T-helper 1 cell treated with Interleukin-12 subunit alpha and Interleukin-12 subunit beta and Interleukin-4 antibody, amounts not matched to agents 30 μg/mL and 1 μg/mL, for 36 hours (primary cell): ENCODE data around the gene RALGPS1.

Experiments used
- H3K27ac Mint-ChIP-seq: one replicate; pipeline ENCODE4 v1.8.0; 2021; ENCODE audit warnings: mild to moderate bottlenecking, mixed read lengths
- H3K27me3 Mint-ChIP-seq: one replicate; pipeline ENCODE4 v1.8.0; 2021; ENCODE audit warnings: low read depth, mixed read lengths
- H3K36me3 Mint-ChIP-seq: one replicate; pipeline ENCODE4 v1.8.0; 2021; ENCODE audit warnings: low read depth, mixed read lengths
- H3K4me1 Mint-ChIP-seq: one replicate; pipeline ENCODE4 v1.8.0; 2021; ENCODE audit warnings: low read depth, mixed read lengths
- H3K4me3 Mint-ChIP-seq: one replicate; pipeline ENCODE4 v1.8.0; 2021; ENCODE audit warnings: mild to moderate bottlenecking, moderate library complexity, mixed read lengths
- H3K9me3 Mint-ChIP-seq: one replicate; pipeline ENCODE4 v1.8.0; 2021; ENCODE audit warnings: mixed read lengths

RALGPS1 gene

GRCh38 chr9:127109212-127109711 is 194.7 kb downstream of the RALGPS1 start:
- no peaks in the 10 kb centered on the region for H3K36me3 Mint-ChIP-seq
- H3K4me3 Mint-ChIP-seq, result no peak overlapping the region
- no peaks in the 10 kb centered on the region for H3K9me3 Mint-ChIP-seq
- H3K27ac Mint-ChIP-seq, result no peak overlapping the region
- no peaks in the 10 kb centered on the region for H3K4me1 Mint-ChIP-seq
- H3K27me3 Mint-ChIP-seq, result peaks cover 39% of the 10 kb centered on the region

GRCh38 chr9:127112056-127112455 is 197.5 kb downstream of the RALGPS1 start:
- no peak overlapping the region for H3K4me3 Mint-ChIP-seq
- no peak overlapping the region for H3K27ac Mint-ChIP-seq
- H3K27me3 Mint-ChIP-seq, result peaks cover 18% of the 10 kb centered on the region
- no peaks in the 10 kb centered on the region for H3K9me3 Mint-ChIP-seq
- H3K4me1 Mint-ChIP-seq, result peaks cover 13% of the 10 kb centered on the region
- peaks cover 2% of the 10 kb centered on the region for H3K36me3 Mint-ChIP-seq

DNA sequence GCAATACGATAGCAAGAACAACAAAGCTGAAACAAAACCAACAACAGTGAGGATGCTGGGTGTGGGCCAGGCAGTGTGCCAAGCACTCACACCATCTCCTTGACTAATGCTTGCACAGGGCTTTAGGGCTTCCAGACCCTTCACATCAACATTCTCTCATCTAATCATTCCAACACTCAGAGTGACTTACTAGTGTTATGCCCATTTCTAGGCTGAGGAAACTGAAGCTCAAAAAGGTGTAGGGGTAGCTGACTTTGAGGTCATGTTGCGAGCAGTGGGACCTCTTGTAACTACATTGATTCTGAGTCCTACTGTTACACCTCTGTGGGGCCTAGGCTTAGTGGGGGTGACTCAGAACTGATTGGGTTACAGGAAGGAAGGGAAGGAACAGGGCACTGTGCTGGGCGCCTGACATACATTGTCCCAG is 198.2 kb downstream of the RALGPS1 start:
- H3K4me1 Mint-ChIP-seq, result peaks cover 15% of the 10 kb centered on the region

GRCh38 chr9:127113191-127113972 is 198.8 kb downstream of the RALGPS1 start:
- peaks cover 2% of the 10 kb centered on the region for H3K36me3 Mint-ChIP-seq
- H3K4me1 Mint-ChIP-seq, result peaks cover 15% of the 10 kb centered on the region
- no peak overlapping the region for H3K4me3 Mint-ChIP-seq
- H3K27ac Mint-ChIP-seq, result no peak overlapping the region
- no peaks in the 10 kb centered on the region for H3K9me3 Mint-ChIP-seq
- H3K27me3 Mint-ChIP-seq, result peaks cover 15% of the 10 kb centered on the region

More for the DNA sequence above, 198.2 kb downstream of the RALGPS1 start:
- Mint-ChIP-seq H3K36me3 (peaks cover 2% of the 10 kb centered on the region), H3K27me3 (peaks cover 15% of the 10 kb centered on the region), H3K9me3 (no peaks in the 10 kb centered on the region), H3K27ac (no peak overlapping the region), H3K4me3 (no peak overlapping the region)

GRCh38 chr9:127114606-127115005 is 200.0 kb downstream of the RALGPS1 start:
- Mint-ChIP-seq H3K27ac (no peak overlapping the region), H3K36me3 (peaks cover 2% of the 10 kb centered on the region)

DNA sequence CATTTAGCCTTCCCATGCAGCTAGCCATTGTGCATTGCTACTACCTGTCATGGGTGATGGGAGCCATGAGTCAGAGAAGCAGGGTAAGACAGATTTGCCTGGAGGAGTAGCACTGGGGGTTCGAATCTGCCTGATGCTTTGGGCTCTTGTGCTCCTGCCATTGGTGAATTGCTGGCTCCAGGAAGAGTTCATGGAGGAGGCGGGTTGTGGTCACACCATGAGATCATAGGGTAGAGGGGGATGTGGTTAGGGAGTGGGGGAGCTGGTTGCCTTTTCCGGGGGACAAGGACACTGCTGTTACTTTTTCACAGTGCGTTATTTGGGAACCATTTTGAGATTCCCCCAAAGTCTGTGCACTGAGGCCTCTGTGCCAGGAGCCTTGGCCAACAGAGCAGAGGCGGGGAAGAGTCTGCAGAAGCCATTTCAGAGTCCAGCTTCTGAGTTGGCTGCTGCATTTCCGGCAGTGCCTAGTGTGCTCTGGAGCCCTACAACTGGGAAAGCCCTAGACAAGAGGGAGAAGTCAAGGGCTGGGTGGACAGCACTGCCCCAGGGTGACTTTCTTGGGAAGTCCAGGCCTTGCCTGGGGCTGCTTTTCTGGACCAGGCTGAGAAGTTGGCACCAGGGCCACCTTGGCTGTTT is 201.6 kb downstream of the RALGPS1 start:
- peaks cover 2% of the 10 kb centered on the region for H3K36me3 Mint-ChIP-seq
- peaks cover 17% of the 10 kb centered on the region for H3K4me1 Mint-ChIP-seq
- peaks cover 12% of the 10 kb centered on the region for H3K27me3 Mint-ChIP-seq
- no peaks in the 10 kb centered on the region for H3K9me3 Mint-ChIP-seq
- no peak overlapping the region for H3K27ac Mint-ChIP-seq
- H3K4me3 Mint-ChIP-seq, result peak overlapping the region; percentile 14

More at GRCh38 chr9:127114606-127115005, 200.0 kb downstream of the RALGPS1 start:
- Mint-ChIP-seq H3K4me1 (peaks cover 15% of the 10 kb centered on the region), H3K4me3 (no peak overlapping the region), H3K9me3 (no peaks in the 10 kb centered on the region), H3K27me3 (peaks cover 15% of the 10 kb centered on the region)

DNA sequence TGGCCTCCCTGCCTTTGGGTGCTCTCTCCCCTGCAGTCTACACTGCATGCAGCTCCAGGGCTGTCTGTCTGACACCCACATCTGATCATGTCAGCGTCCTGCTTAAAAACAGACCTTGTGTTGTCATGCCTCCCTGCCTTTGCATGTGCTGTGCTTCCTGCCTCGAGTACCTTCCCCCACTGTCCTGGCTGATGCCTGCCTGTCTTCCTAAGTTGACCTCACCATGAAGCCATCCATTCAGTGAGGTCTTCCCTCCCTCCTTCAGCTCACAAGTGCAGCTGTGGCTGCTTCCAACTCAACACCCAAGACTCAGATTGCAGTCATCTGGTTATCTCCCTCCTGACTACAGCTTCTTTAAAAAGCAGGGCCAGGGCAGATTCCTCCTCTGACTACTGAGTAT is 202.4 kb downstream of the RALGPS1 start:
- Mint-ChIP-seq H3K27ac (peak overlapping the region; percentile 16), H3K4me1 (peaks cover 17% of the 10 kb centered on the region), H3K27me3 (peaks cover 19% of the 10 kb centered on the region), H3K4me3 (no peak overlapping the region), H3K9me3 (no peaks in the 10 kb centered on the region), H3K36me3 (peaks cover 2% of the 10 kb centered on the region)

DNA sequence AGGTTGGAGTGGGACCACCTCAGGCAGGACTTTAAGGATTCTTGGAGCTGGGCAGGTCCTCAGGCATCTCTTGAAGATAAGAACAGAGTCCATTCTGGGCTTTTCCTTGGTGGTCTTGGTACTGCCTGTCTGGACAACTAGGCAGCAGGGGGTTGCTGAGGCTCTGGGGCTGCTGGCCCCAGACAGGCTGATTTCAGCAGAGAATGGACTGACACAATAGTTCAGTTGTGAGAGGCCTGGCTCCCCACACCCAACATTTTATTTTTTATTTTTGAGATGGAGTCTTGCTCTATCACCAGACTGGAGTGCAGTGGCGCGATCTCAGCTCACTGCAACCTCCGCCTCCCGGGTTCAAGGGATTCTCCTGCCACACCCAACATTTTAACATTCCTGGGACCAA is 203.2 kb downstream of the RALGPS1 start:
- H3K4me1 Mint-ChIP-seq, result peaks cover 17% of the 10 kb centered on the region
- H3K9me3 Mint-ChIP-seq, result no peaks in the 10 kb centered on the region
- H3K27ac Mint-ChIP-seq, result no peak overlapping the region
- H3K27me3 Mint-ChIP-seq, result peaks cover 27% of the 10 kb centered on the region
- peaks cover 2% of the 10 kb centered on the region for H3K36me3 Mint-ChIP-seq
- no peak overlapping the region for H3K4me3 Mint-ChIP-seq

DNA sequence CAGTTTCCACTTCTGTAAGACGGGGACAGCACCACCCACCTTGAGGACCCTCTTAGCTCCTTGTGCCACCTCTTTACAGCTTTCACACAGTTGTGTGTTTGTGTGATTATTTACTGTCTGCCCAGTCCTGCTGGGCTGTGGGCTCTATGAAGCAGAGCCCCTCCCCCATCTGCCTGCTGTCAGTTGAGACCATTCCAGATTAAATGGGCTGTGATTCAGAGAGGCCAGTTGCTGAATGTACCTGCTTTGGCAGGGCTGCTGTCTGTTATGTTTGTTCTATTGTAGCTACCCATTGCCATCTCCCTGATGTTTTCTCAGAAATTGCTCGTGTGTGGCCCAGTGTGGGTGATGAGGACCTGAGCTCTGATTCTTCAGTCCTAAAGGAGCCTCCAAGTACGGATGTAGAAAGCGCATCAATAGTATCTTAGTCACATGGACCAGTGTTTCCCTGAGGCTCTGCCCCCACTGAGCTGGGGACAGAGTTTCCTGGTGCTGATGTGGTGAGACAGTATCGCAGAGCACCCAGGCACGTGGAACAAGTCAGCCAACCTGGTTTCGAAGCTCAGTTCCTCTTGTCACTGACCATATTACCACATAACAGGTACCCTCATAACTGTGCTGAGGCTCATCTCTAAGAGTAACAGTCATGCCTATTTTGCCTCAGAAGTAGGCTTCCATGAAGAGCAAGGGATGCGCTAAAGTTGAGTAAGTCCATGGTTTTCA is 204.2 kb downstream of the RALGPS1 start:
- no peak overlapping the region for H3K4me3 Mint-ChIP-seq
- no peaks in the 10 kb centered on the region for H3K9me3 Mint-ChIP-seq
- peaks cover 2% of the 10 kb centered on the region for H3K36me3 Mint-ChIP-seq
- peaks cover 37% of the 10 kb centered on the region for H3K27me3 Mint-ChIP-seq
- H3K27ac Mint-ChIP-seq, result no peak overlapping the region
- peaks cover 17% of the 10 kb centered on the region for H3K4me1 Mint-ChIP-seq

GRCh38 chr9:127119320-127119709 is 204.7 kb downstream of the RALGPS1 start:
- H3K27ac Mint-ChIP-seq, result no peak overlapping the region
- H3K4me1 Mint-ChIP-seq, result peaks cover 17% of the 10 kb centered on the region
- no peak overlapping the region for H3K4me3 Mint-ChIP-seq
- no peaks in the 10 kb centered on the region for H3K9me3 Mint-ChIP-seq
- peaks cover 43% of the 10 kb centered on the region for H3K27me3 Mint-ChIP-seq
- H3K36me3 Mint-ChIP-seq, result peaks cover 2% of the 10 kb centered on the region

- Mint-ChIP-seq H3K27ac (no peak overlapping the region), H3K36me3 (no peaks in the 10 kb centered on the region), H3K9me3 (no peaks in the 10 kb centered on the region), H3K4me3 (no peak overlapping the region), H3K27me3 (peaks cover 66% of the 10 kb centered on the region), H3K4me1 (peaks cover 7% of the 10 kb centered on the region)
Measured at GRCh38 chr9:127121628-127122175, 207.1 kb downstream of the RALGPS1 start.

DNA sequence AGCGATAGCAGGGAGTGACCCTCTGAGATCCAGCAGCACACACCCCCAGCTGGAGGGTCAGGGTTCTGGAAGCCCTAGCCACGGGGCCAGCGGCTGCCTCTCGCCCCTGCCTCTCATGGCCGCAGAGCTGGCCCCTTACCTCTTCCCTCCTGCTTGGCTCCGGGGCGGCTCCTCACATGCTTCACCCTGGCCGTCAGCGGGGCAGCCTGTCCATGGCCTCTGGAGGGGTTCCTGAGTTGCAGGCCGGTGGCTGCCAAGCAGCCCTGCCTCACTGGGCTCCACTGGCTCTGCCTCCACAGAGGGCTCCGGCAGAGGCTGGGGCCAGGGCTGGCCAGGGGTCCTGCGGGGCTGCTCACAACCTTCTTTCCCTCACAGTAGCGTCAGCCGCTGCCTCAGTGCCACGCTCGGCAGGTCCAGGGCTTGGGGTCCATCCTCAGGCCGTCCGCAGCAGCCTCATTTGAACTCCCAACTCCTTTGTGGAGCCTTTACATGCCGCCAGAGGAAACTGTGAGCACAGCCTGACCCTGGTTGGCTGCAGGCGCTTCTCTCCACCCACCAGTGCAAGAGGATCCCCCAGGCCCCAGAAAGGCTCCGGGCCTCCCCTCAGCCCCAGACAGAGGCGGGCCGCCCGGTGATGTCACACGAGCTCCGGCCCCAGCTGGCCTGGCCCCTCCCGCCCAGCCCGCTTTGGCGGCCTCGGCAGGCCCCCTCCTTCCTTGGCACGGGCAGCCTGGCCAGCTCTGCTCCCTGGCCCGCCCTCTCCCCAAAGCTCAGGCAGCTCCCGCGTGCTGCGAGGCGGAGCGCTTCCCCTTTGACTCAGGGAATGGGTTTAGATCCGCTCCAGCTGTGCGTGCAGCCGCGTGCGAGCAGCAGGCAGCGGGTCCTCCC is 207.8 kb downstream of the RALGPS1 start, which contains the start of gene ANGPTL2:
ANGPTL2 (minus strand) TSS at position 460 of the 888 bp plus-strand sequence. CDS start 13,904 bp downstream, outside the sequence.
- no peaks in the 10 kb centered on the region for H3K9me3 Mint-ChIP-seq
- H3K27ac Mint-ChIP-seq, result no peak within 1 kb of the TSS
- peaks cover 74% of the 10 kb centered on the region for H3K27me3 Mint-ChIP-seq
- peaks cover 3% of the 10 kb centered on the region for H3K4me1 Mint-ChIP-seq
- no peak within 1 kb of the TSS for H3K4me3 Mint-ChIP-seq
- peaks cover 1% of the 10 kb centered on the region for H3K36me3 Mint-ChIP-seq

DNA sequence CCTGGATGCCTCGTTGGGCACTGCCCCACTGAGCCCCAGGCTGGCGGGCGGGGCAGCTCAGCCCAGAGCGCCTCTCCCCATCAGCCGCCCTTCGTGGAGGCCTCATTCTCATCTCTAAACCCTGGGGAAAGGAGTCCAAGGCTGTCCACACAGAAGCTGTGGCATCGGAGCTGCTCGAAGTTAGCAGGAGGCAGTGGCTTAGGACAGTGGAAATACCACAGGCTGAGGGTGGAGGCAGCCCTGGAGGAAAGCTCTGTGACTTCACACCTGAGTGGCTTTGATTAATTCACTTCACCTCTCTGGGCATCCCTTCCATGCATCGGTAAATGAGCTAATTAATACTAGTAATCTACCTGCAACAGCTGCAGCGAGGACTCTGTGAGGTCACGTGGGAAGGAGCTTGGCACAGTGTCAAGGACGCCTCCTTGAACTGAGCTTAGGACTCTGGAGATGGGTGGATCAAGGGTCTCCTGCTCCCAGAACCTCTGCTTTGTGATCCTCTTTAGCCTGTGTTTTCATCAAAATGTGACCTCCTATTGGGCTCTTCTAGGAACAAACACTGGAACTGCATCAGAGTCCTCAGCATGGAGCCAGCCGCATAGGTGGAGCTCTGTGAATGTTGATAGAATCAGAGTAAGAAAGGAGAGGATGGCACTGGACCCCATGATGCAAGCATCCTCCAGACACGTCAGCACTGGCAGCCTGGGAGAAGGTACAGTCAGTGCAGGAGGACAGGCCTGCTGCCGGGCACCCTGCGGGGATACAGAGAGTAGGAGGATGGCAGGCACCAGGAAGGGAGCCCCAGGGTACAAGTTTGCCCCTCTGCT is 208.7 kb downstream of the RALGPS1 start:
- peaks cover 75% of the 10 kb centered on the region for H3K27me3 Mint-ChIP-seq
- H3K27ac Mint-ChIP-seq, result no peak overlapping the region
- H3K4me3 Mint-ChIP-seq, result no peak overlapping the region
- peaks cover 2% of the 10 kb centered on the region for H3K36me3 Mint-ChIP-seq
- peaks cover 4% of the 10 kb centered on the region for H3K4me1 Mint-ChIP-seq
- H3K9me3 Mint-ChIP-seq, result no peaks in the 10 kb centered on the region
